22Rv1 (cell line): ENCODE results near the gene RPS8.

ENCODE experiments used
- ZFX ChIP-seq: fragments of 450-650 bp; IDR thresholded peaks from 2 replicates; pipeline ENCODE4 v1.6.1; 2017; ENCODE audit warnings: antibody characterized with exemption, borderline replicate concordance
- TF ChIP-seq, protein P1 (sequence below): fragments of 450-650 bp; IDR thresholded peaks from 2 replicates; pipeline ENCODE4 v1.5.1; 2017; ENCODE audit warnings: mild to moderate bottlenecking

- TF ChIP-seq, protein P1, sequence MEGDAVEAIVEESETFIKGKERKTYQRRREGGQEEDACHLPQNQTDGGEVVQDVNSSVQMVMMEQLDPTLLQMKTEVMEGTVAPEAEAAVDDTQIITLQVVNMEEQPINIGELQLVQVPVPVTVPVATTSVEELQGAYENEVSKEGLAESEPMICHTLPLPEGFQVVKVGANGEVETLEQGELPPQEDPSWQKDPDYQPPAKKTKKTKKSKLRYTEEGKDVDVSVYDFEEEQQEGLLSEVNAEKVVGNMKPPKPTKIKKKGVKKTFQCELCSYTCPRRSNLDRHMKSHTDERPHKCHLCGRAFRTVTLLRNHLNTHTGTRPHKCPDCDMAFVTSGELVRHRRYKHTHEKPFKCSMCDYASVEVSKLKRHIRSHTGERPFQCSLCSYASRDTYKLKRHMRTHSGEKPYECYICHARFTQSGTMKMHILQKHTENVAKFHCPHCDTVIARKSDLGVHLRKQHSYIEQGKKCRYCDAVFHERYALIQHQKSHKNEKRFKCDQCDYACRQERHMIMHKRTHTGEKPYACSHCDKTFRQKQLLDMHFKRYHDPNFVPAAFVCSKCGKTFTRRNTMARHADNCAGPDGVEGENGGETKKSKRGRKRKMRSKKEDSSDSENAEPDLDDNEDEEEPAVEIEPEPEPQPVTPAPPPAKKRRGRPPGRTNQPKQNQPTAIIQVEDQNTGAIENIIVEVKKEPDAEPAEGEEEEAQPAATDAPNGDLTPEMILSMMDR, result no peak
- no peak for TF ChIP-seq ZFX
Observed at GRCh38 chr1:44808938-44809917, 33.9 kb downstream of the RPS8 start.
